Measurements from ENCODE around the gene PPA2.
"Not testable (repeated sequence)": the region's sequence is repeated elsewhere in the genome, so short reads cannot be mapped to it uniquely, and the experiment has no call there.

Gene PPA2

DNA sequence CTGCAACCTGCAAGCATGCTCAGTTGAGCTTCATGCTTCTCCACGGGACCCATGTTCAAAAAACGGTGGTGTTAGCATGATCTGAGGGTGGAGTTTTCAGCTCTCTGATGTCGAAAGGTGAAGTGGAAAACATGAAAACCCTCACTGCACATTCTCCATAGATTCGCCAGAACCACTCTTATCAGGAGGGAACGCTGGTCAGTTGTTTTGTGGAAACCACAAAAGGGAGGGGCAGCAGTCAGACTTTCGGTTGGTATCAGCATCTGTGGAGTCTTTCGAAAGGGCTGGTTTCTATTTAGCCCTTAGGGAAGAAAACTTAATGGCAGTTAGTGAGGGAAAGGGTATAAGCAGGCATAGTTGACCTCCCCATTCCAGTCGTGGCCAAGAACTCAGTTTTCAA, 12.6 kb downstream of the PPA2 start:
- no peak for DNase-seq (ENCODE audit: low spot score)
- H3K27ac ChIP-seq = no peak overlapping the region
- no peak for TF ChIP-seq CTCF (IDR thresholded peaks at IDR 0.05)
- H3K4me3 ChIP-seq = no peak overlapping the region

- Histone ChIP-seq H3K4me3 (no peak overlapping the region), H3K27ac (no peak overlapping the region)
- no peak for TF ChIP-seq CTCF (IDR thresholded peaks at IDR 0.05)
- DNase-seq (ENCODE audit: low spot score) = no peak
These were observed 13.6 kb downstream of the PPA2 start for GRCh38 chr4:105460306-105460705.

GRCh38 chr4:105458541-105458940, 15.3 kb downstream of the PPA2 start:
- not testable (repeated sequence) for H3K27ac ChIP-seq; H3K4me3 ChIP-seq; DNase-seq (ENCODE audit: low spot score)

DNA sequence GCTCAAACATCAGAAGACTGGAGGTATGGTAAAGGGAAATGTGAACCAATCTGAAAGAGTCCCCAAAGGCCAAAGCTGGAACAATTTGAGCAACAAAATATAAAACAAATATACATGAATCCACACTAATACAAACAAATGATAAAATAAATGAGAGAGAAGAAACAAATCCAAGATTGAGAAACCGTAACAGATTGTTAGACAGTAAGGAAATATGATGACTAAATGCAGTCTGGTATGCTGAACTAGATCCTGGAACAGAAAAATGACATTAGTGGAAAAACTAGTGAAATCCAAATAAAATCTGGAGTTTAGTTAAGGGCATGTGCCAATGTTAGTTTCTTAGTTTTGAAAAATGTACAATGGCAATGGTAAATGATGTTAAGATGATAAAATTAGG, 15.9 kb downstream of the PPA2 start:
- no peak for DNase-seq (ENCODE audit: low spot score)
- no peak for TF ChIP-seq CTCF (IDR thresholded peaks at IDR 0.05)
- Histone ChIP-seq H3K27ac (no peak overlapping the region), H3K4me3 (no peak overlapping the region)

- TF ChIP-seq CTCF (IDR thresholded peaks at IDR 0.05) = no peak
- H3K27ac ChIP-seq = no peak overlapping the region
- no peak overlapping the region for H3K4me3 ChIP-seq
- DNase-seq (ENCODE audit: low spot score) = no peak
These were observed 17.9 kb downstream of the PPA2 start for GRCh38 chr4:105455998-105456397.

DNA sequence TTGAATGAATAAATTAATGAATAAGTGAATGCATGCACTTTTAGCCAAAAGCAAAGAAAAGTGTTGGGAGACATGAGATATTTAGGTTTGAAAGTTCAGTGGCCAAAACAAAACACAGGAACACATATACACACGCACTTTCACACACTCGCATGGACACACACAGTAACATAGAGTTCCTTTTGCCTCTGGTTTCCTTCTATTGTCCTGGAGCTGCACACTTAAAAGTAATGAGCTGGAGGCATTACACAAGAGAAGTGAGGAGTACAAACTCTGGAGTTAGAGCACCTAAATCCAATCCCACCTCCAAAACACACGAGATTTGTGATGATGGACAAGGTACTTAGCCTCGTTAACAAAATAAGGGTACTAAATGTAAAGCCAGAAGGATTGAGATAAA, 18.7 kb downstream of the PPA2 start:
- no peak for DNase-seq (ENCODE audit: low spot score)
- Histone ChIP-seq H3K27ac (no peak overlapping the region), H3K4me3 (no peak overlapping the region)
- no peak for TF ChIP-seq CTCF (IDR thresholded peaks at IDR 0.05)

DNA sequence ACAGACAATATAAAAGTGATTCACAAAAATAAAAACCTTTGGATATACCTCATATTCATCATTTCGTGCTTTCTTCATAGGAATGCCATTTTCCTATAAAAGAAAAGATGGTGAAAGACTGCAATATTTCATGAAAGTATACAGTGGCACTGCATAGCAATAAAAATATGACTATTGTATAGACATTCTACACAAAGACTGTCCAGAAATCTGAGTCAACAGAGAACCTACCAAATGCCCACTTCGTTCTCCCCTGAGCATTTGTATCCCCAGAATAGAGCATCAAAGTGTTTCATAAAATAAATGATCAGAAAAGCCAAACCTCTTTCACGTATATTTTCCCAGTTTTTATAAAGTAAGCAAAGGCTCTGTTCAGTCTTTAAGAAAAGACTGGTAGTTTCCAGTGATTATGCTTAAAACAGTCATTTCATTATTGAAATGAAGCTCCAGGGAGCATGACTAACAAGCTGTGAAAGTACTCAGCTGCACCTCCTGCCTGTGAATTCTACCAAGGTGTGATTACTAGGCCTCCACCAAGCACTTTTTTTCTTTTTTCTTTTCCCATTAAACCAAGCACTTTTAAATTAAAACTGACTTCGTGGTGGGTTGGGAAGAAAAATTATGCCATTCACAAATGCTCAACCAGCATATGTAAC, 20.2 kb downstream of the PPA2 start:
- no peak for DNase-seq (ENCODE audit: low spot score)
- Histone ChIP-seq H3K27ac (no peak overlapping the region), H3K4me3 (no peak overlapping the region)
- TF ChIP-seq CTCF (IDR thresholded peaks at IDR 0.05) = no peak

DNA sequence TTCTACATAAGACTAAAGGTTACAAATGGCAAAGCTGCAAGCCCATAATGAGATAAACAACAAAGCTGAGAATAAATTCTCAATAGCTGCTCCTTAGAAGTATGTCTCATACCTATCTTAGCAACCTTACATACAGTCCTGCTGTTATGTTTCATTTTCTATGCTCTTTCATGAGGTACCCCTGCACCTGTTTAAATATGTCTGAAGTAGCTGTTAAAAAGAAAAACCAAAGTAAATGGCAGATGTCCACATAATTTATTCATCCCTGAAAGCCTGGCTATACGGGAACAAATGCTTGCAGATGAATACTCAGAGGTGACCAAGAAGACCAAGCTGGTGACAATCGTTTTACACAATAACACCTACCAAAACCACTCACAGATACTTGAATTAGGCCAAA, 22.5 kb downstream of the PPA2 start:
- Histone ChIP-seq H3K27ac (no peak overlapping the region), H3K4me3 (no peak overlapping the region)
- DNase-seq (ENCODE audit: low spot score) = no peak
- no peak for TF ChIP-seq CTCF (IDR thresholded peaks at IDR 0.05)
